ENCODE measurements around the gene ZNF33A. TPM values are rescaled to one million over a fixed set of nuclear protein-coding genes. Genes with fewer than 3 reads are reported as not detected.

Gene ZNF33A
- total RNA-seq, 1 donor from 2014 or later: 32.5 TPM

Other genes starting within 250 kb of the ZNF33A start
- gene ZNF248, start 153.1 kb upstream of the ZNF33A start, total RNA-seq: 22.3 TPM
- gene ZNF25, start 34.0 kb upstream of the ZNF33A start, total RNA-seq: 21.0 TPM
- gene ZNF37A, start 83.7 kb downstream of the ZNF33A start, total RNA-seq: 32.8 TPM